OCI-LY7 (cell line): ENCODE data around the gene CFAP100. TPM values are rescaled to one million over a fixed set of nuclear protein-coding genes. Genes with fewer than 3 reads are reported as not detected.

Experiments used
- BruUV-seq: library from RNA; stranded (reverse); fragments of 400-500 nt; replicated peaks from 2 replicates; lab custom pipeline; 2021; lab: Mats Ljungman, UMichigan
- CTCF ChIA-PET: fragments of 300-600 bp; sonication (Branson Sonifier 250); formaldehyde crosslinking; loops from one replicate; lab custom pipeline; 2022; ENCODE audit warnings: antibody characterized with exemption; ENCODE audit not compliant: unreplicated experiment; lab: Charles Lee
- POLR2A ChIA-PET: fragments of 300-600 bp; sonication (Branson Sonifier 250); formaldehyde crosslinking; loops from one replicate; lab custom pipeline; 2022; ENCODE audit warnings: antibody characterized with exemption; lab: Charles Lee
- DNase-seq: peaks from one replicate; pipeline ENCODE4 v3.0.0-alpha.2; 2015; ENCODE audit warnings: low spot score
- H2AFZ ChIP-seq: fragments of 200-600 bp; sonication (generic), shearing (Covaris generic); 2 replicates; pipeline ENCODE4 v1.6.1; 2014; ENCODE audit warnings: mild to moderate bottlenecking, antibody characterized with exemption, low read length, moderate library complexity
- H3K27ac ChIP-seq: fragments of 200-600 bp; sonication (generic); 2 replicates; pipeline ENCODE4 v1.5.1; 2014; ENCODE audit warnings: mixed run types, low read depth, mild to moderate bottlenecking, moderate library complexity, low read length, inconsistent platforms; ENCODE audit not compliant: poor library complexity, severe bottlenecking
- H3K36me3 ChIP-seq: fragments of 200-600 bp; sonication (generic); 2 replicates; pipeline ENCODE4 v1.6.1; 2014; ENCODE audit warnings: mild to moderate bottlenecking, antibody characterized with exemption, low read length, moderate library complexity, mixed read lengths; ENCODE audit not compliant: insufficient read depth
- H3K4me1 ChIP-seq: fragments of 200-600 bp; sonication (generic); 2 replicates; pipeline ENCODE4 v1.5.1; 2014; ENCODE audit warnings: mild to moderate bottlenecking, low read length; ENCODE audit not compliant: insufficient read depth, poor library complexity, severe bottlenecking
- H3K4me2 ChIP-seq: fragments of 200-600 bp; sonication (generic); 2 replicates; pipeline ENCODE4 v1.6.1; 2014; ENCODE audit warnings: mild to moderate bottlenecking, low read length
- H3K4me3 ChIP-seq: fragments of 200-600 bp; sonication (generic); 2 replicates; pipeline ENCODE4 v1.5.1; 2014; ENCODE audit warnings: mild to moderate bottlenecking, low read depth, low read length; ENCODE audit not compliant: poor library complexity, severe bottlenecking
- H3K79me2 ChIP-seq: fragments of 200-600 bp; sonication (generic); 2 replicates; pipeline ENCODE4 v1.6.1; 2016; ENCODE audit warnings: low read depth, mild to moderate bottlenecking, low read length, moderate library complexity, mixed read lengths; ENCODE audit not compliant: insufficient read depth
- H3K9me2 ChIP-seq: fragments of 200-600 bp; sonication (generic); 2 replicates; pipeline ENCODE4 v1.6.1; 2016; ENCODE audit warnings: mild to moderate bottlenecking, low read length, mixed read lengths; ENCODE audit not compliant: insufficient read depth
- H3K9me3 ChIP-seq: fragments of 200-600 bp; sonication (generic); 2 replicates; pipeline ENCODE4 v1.6.1; 2014; ENCODE audit warnings: mild to moderate bottlenecking, mixed run types, low read length, mixed read lengths
- H4K20me1 ChIP-seq: fragments of 200-600 bp; sonication (generic); 2 replicates; pipeline ENCODE4 v1.6.1; 2014; ENCODE audit warnings: mild to moderate bottlenecking, antibody characterized with exemption, low read length, moderate library complexity, mixed read lengths; ENCODE audit not compliant: insufficient read depth
- CTCF ChIP-seq: fragments of 200-600 bp; sonication (generic); conservative IDR thresholded peaks from 2 replicates; pipeline ENCODE4 v1.5.1; 2014; ENCODE audit warnings: mild to moderate bottlenecking, antibody characterized with exemption, low read length, moderate library complexity, mixed read lengths
- EZH2phosphoT487 ChIP-seq: fragments of 200-600 bp; sonication (generic); IDR thresholded peaks from 2 replicates; pipeline ENCODE4 v1.6.1; 2018; ENCODE audit warnings: low read depth, borderline replicate concordance, mild to moderate bottlenecking, mixed run types, antibody characterized with exemption, low read length, moderate library complexity, mixed read lengths
- intact Hi-C: fragments of 100-400 bp; cut with micrococcal nuclease; formaldehyde crosslinking; loops from one replicate; pipeline ENCODE4 v1.10.0; 2022; ENCODE audit not compliant: unreplicated experiment
- total RNA-seq, 2 experiments: library from RNA; depleted of rRNA in 1 of 2; stranded (reverse); fragments of >200 nt in 1 of 2; shearing (Covaris generic) in 1 of 2; gene quantifications; 2 replicates each; pipeline ENCODE4 v1.2.3, GENCODE V29; 2014 to 2022

CFAP100 gene
- total RNA-seq, 2 experiments from 2014 or later, result not detected

DNA sequence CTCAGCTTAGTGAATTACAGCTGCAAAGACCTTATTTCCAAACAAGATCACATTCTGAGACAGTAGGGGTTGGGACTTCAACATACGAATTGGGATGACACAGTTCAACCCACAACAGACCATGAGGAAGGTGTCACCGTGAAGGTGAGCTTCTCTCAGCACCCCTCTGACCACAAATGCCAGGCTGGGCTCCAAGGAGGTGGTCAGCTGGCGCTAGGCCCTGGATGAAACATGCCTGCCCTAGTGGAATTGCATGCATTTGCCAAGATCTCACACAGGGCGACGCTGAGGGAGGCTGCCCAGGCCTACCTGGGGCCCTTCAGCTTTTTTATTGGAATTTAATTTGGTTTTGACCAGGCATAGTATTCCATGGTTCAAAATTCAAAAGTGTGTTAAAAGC lies 1.8 kb downstream of the CFAP100 start:
- Histone ChIP-seq H4K20me1 (no peaks in the 10 kb centered on the region), H3K4me3 (no peak overlapping the region), H3K4me2 (no peak overlapping the region), H3K9me3 (no peaks in the 10 kb centered on the region), H3K79me2 (no peaks in the 10 kb centered on the region), H3K9me2 (no peaks in the 10 kb centered on the region), H2AFZ (no peak overlapping the region), H3K4me1 (peaks cover 10% of the 10 kb centered on the region), H3K36me3 (no peaks in the 10 kb centered on the region), H3K27ac (no peak overlapping the region)
- no peak for DNase-seq
- CTCF ChIA-PET, result interaction anchor here (0.5 kb wide), 1 partner anchor 266 kb away, joined by 9 read pairs; no protein-coding TSS in a partner anchor
- POLR2A ChIA-PET, result interaction anchor here (0.5 to 0.6 kb wide), 3 partner anchors 156 to 1925 kb away, joined by 3 to 4 read pairs (median 3); no protein-coding TSS in a partner anchor
- BruUV-seq, result no TSS peak
- TF ChIP-seq EZH2phosphoT487 (no peak), CTCF (no peak)
- intact Hi-C loops, result no loop called here

GRCh38 chr3:126397610-126398422 lies 3.1 kb downstream of the CFAP100 start:
- Histone ChIP-seq H3K79me2 (no peaks in the 10 kb centered on the region), H3K9me2 (no peaks in the 10 kb centered on the region), H4K20me1 (no peaks in the 10 kb centered on the region), H3K4me3 (no peak overlapping the region), H2AFZ (no peak overlapping the region), H3K36me3 (no peaks in the 10 kb centered on the region), H3K4me1 (peaks cover 10% of the 10 kb centered on the region), H3K9me3 (no peaks in the 10 kb centered on the region), H3K27ac (no peak overlapping the region), H3K4me2 (no peak overlapping the region)
- POLR2A ChIA-PET, result no interaction called here
- no TSS peak for BruUV-seq
- intact Hi-C loops, result no loop called here
- no peak for DNase-seq
- CTCF ChIA-PET, result no interaction called here
- TF ChIP-seq CTCF (no peak), EZH2phosphoT487 (no peak)
